Glomerular visceral epithelial cell (primary cell): ENCODE measurements around the gene NID2.

ENCODE experiments used
- DNase-seq: peaks from one replicate; pipeline ENCODE4 v3.0.0-alpha.2; 2016; ENCODE audit errors: extremely low spot score

NID2 gene

GRCh38 chr14:52000019-52000582 lies 68.8 kb downstream of the NID2 start:
- DNase-seq, result no peak

GRCh38 chr14:51999084-51999483 lies 69.8 kb downstream of the NID2 start:
- no peak for DNase-seq

GRCh38 chr14:51998348-51998747 lies 70.5 kb downstream of the NID2 start:
- no peak for DNase-seq

- DNase-seq, result peak; percentile 20
Observed at GRCh38 chr14:51996148-51996746, 72.6 kb downstream of the NID2 start.

GRCh38 chr14:51993285-51993920 lies 75.5 kb downstream of the NID2 start:
- no peak for DNase-seq

- no peak for DNase-seq
Observed at GRCh38 chr14:51990488-51990887, 78.4 kb downstream of the NID2 start.

GRCh38 chr14:51989293-51990234 lies 79.3 kb downstream of the NID2 start, which contains the start of gene RTRAF:
RTRAF (plus strand) TSS chr14:51989546; CDS start chr14:51989640, 94 bp downstream.
- peak; percentile 93 for DNase-seq

GRCh38 chr14:51988221-51988620 lies 80.6 kb downstream of the NID2 start:
- no peak for DNase-seq

- DNase-seq, result no peak
Observed at GRCh38 chr14:51981218-51981854, 87.5 kb downstream of the NID2 start.

GRCh38 chr14:51979088-51979709 lies 89.7 kb downstream of the NID2 start:
- DNase-seq, result peak; percentile 74

- no peak for DNase-seq
Observed at GRCh38 chr14:51978681-51979085, 90.2 kb downstream of the NID2 start.

GRCh38 chr14:51977075-51977474 lies 91.8 kb downstream of the NID2 start:
- no peak for DNase-seq

- no peak for DNase-seq
Observed at GRCh38 chr14:51972566-51972965, 96.3 kb downstream of the NID2 start.

- DNase-seq, result no peak
Observed at GRCh38 chr14:51969852-51970540, 98.9 kb downstream of the NID2 start.

- DNase-seq, result no peak
Observed at GRCh38 chr14:51967521-51967920, 101.3 kb downstream of the NID2 start.

GRCh38 chr14:51963286-51963685 lies 105.6 kb downstream of the NID2 start:
- no peak for DNase-seq

- DNase-seq, result no peak
Observed at GRCh38 chr14:51962711-51963110, 106.1 kb downstream of the NID2 start.

GRCh38 chr14:51960866-51961265 lies 108.0 kb downstream of the NID2 start:
- no peak for DNase-seq

- DNase-seq, result no peak
Observed at GRCh38 chr14:51959928-51960327, 108.9 kb downstream of the NID2 start.

GRCh38 chr14:51957950-51958349 lies 110.9 kb downstream of the NID2 start:
- DNase-seq, result no peak
